Measurements from ENCODE around the gene YAP1. TPM values are rescaled to one million over a fixed set of nuclear protein-coding genes. Genes with fewer than 3 reads are reported as not detected.

YAP1 gene
- total RNA-seq, 1 donor from 2014 or later = 129 TPM

DNA sequence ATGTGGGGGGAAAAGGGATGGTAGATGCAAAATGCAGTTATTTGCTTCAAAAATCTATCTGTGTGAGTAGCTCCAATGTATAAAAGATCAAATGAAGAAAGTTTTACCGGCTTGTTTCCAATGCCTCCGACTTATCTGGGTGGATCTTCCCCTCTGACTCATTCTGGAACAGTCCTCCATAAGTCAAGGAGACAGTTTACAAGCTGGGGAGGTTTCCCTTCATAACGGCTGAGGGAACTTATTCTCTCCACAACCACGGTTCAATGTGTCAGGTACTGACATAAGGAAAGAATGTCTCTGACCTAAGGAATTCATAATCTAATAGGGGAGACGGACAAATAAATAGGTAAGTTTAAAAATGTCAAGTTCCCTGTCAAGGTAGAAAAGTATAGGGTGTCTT is 157.4 kb downstream of the YAP1 start:
- no peak overlapping the region for H3K4me3 ChIP-seq (ENCODE audit: insufficient read depth, low read depth, low read length)
- H3K27ac Mint-ChIP-seq (ENCODE audit: unreplicated experiment) = peak overlapping the region; percentile 35
- H3K27ac ChIP-seq (ENCODE audit: low read depth, low read length) = no peak overlapping the region
- no peaks in the 10 kb centered on the region for H3K9me3 ChIP-seq (ENCODE audit: insufficient read depth, low read depth, low read length)
- H3K4me2 ChIP-seq (ENCODE audit: low read length) = peak overlapping the region; percentile 85
- FAIRE-seq = peak; percentile 60
- no peak for TF ChIP-seq EZH2 (IDR thresholded peaks at IDR 0.05; ENCODE audit: insufficient read depth, low read length)
- TF ChIP-seq, protein P1, sequence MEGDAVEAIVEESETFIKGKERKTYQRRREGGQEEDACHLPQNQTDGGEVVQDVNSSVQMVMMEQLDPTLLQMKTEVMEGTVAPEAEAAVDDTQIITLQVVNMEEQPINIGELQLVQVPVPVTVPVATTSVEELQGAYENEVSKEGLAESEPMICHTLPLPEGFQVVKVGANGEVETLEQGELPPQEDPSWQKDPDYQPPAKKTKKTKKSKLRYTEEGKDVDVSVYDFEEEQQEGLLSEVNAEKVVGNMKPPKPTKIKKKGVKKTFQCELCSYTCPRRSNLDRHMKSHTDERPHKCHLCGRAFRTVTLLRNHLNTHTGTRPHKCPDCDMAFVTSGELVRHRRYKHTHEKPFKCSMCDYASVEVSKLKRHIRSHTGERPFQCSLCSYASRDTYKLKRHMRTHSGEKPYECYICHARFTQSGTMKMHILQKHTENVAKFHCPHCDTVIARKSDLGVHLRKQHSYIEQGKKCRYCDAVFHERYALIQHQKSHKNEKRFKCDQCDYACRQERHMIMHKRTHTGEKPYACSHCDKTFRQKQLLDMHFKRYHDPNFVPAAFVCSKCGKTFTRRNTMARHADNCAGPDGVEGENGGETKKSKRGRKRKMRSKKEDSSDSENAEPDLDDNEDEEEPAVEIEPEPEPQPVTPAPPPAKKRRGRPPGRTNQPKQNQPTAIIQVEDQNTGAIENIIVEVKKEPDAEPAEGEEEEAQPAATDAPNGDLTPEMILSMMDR (IDR thresholded peaks at IDR 0.05; ENCODE audit: insufficient read depth, low read depth, low read length) = no peak
- H3K4me1 Mint-ChIP-seq (ENCODE audit: low read depth, unreplicated experiment) = peaks cover 20% of the 10 kb centered on the region
- peaks cover under 1% of the 10 kb centered on the region for H3K36me3 Mint-ChIP-seq (ENCODE audit: low read depth, unreplicated experiment)
- peaks cover 4% of the 10 kb centered on the region for H3K9me3 Mint-ChIP-seq (ENCODE audit: unreplicated experiment)
- peak; percentile 73 for DNase-seq (ENCODE audit: low read depth)
- H3K36me3 ChIP-seq (ENCODE audit: insufficient read depth, low read length) = no peaks in the 10 kb centered on the region
- H3K27me3 Mint-ChIP-seq (ENCODE audit: low read depth, unreplicated experiment) = peaks cover 6% of the 10 kb centered on the region
- H3K4me1 ChIP-seq (ENCODE audit: insufficient read depth, low read length) = peaks cover 15% of the 10 kb centered on the region
- no peak overlapping the region for H3K4me3 Mint-ChIP-seq (ENCODE audit: unreplicated experiment)
- no peaks in the 10 kb centered on the region for H3K79me2 ChIP-seq (ENCODE audit: insufficient read depth, low read length)
- no peaks in the 10 kb centered on the region for H3K27me3 ChIP-seq (ENCODE audit: insufficient read depth, low read length)
- peak overlapping the region; percentile 82 for H2AFZ ChIP-seq (ENCODE audit: low read depth, low read length)
- no peaks in the 10 kb centered on the region for H4K20me1 ChIP-seq (ENCODE audit: insufficient read depth, low read length)
- H3K9ac ChIP-seq (ENCODE audit: low read length) = no peak overlapping the region

DNA sequence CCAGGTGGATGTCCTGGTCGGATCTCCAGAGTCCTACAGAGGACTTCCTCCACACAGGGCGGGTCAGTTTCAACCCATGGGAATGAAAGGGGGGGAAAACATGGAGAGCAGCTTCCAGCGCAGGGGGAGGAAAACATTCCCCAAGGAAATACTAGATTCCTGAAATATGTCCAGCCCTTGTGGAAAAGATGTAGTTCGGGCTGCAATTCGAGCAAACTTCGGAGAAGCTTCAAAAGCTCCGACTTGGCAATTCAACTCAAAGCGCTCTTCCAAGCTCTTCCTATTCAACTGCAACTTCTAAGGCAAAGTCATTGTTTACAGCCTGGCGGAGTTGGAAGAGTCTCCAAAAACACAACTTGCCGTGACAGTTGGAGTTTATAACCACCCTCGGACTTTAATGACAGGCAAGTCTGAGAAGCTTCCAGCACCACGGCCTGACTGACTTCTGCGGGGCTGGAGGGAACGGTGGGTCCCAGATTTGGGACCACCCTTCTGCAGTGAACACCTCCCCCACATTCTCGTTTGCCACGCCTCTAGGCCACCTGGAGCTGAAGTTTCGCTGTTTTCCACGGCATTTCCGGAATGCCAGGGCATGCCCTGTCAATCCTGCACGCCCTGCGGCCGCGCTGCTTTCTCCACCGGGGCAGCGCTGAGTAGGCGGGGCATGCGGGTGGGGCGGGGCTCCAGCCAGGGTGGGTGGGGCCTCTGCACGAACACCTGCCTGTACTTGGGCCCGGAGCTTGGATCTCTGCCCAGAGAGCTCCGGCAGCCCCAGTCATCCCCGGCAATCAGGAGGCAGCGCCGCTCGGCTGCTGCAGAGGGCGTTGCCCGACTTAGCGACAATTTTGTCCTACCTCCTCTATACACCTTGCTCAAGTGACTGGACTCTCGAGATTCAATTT is 158.1 kb downstream of the YAP1 start:
- H3K27ac ChIP-seq (ENCODE audit: low read depth, low read length) = no peak overlapping the region
- peak overlapping the region; percentile 45 for H3K4me3 ChIP-seq (ENCODE audit: insufficient read depth, low read depth, low read length)
- Mint-ChIP-seq H3K27me3 (ENCODE audit: low read depth, unreplicated experiment) (peaks cover 6% of the 10 kb centered on the region), H3K4me1 (ENCODE audit: low read depth, unreplicated experiment) (peaks cover 20% of the 10 kb centered on the region), H3K27ac (ENCODE audit: unreplicated experiment) (no peak overlapping the region), H3K4me3 (ENCODE audit: unreplicated experiment) (peak overlapping the region; percentile 58), H3K36me3 (ENCODE audit: low read depth, unreplicated experiment) (peaks cover 1% of the 10 kb centered on the region), H3K9me3 (ENCODE audit: unreplicated experiment) (peaks cover 4% of the 10 kb centered on the region)
- H3K4me2 ChIP-seq (ENCODE audit: low read length) = peak overlapping the region; percentile 85
- peaks cover 15% of the 10 kb centered on the region for H3K4me1 ChIP-seq (ENCODE audit: insufficient read depth, low read length)
- TF ChIP-seq, protein P1 (IDR thresholded peaks at IDR 0.05; ENCODE audit: insufficient read depth, low read depth, low read length) = peak; percentile 16
- TF ChIP-seq EZH2 (IDR thresholded peaks at IDR 0.05; ENCODE audit: insufficient read depth, low read length) = no peak
- no peaks in the 10 kb centered on the region for H3K79me2 ChIP-seq (ENCODE audit: insufficient read depth, low read length)
- no peak overlapping the region for H3K9ac ChIP-seq (ENCODE audit: low read length)
- H3K36me3 ChIP-seq (ENCODE audit: insufficient read depth, low read length) = no peaks in the 10 kb centered on the region
- no peaks in the 10 kb centered on the region for H3K9me3 ChIP-seq (ENCODE audit: insufficient read depth, low read depth, low read length)
- no peaks in the 10 kb centered on the region for H4K20me1 ChIP-seq (ENCODE audit: insufficient read depth, low read length)
- DNase-seq (ENCODE audit: low read depth) = peak; percentile 52
- no peaks in the 10 kb centered on the region for H3K27me3 ChIP-seq (ENCODE audit: insufficient read depth, low read length)
- H2AFZ ChIP-seq (ENCODE audit: low read depth, low read length) = peak overlapping the region; percentile 82
- no peak for FAIRE-seq
